ENCODE data around the gene IGSF11. TPM values are rescaled to one million over a fixed set of nuclear protein-coding genes. Genes with fewer than 3 reads are reported as not detected.

The IGSF11 gene
- total RNA-seq, 1 donor from 2014 or later, result 3.4 TPM

DNA sequence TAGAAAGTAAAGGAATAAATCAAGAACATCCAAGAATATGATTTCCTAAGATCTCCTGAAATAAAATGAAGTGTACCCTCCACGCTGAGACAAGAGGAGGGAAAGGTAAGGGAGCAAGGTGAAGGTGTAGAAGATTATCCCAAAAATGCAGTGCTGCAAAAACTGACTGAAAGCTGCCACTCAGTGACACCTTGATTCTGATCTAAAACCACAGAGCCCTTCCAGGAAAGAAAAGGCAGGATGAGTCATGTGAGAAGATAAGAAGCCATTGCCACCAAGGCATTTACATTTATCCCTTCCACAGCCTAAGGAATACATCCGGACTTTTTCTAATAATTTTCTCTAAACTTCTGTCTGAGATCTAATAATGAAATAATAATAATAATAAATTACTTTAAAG lies 49.9 kb downstream of the IGSF11 start:
- Histone ChIP-seq H3K27me3 (no peaks in the 10 kb centered on the region), H3K4me1 (no peaks in the 10 kb centered on the region), H3K4me3 (no peak overlapping the region), H3K27ac (no peak overlapping the region), H3K36me3 (no peaks in the 10 kb centered on the region), H3K9me3 (no peaks in the 10 kb centered on the region)
- DNase-seq (ENCODE audit: extremely low spot score in 2 of 2), result no peak
- TF ChIP-seq POLR2AphosphoS5 (IDR thresholded peaks at IDR 0.05; ENCODE audit: insufficient read depth in 1 of 2, low read depth in 1 of 2) (no peak), POLR2A (IDR thresholded peaks at IDR 0.05) (no peak)
- TF ChIP-seq, protein P1, sequence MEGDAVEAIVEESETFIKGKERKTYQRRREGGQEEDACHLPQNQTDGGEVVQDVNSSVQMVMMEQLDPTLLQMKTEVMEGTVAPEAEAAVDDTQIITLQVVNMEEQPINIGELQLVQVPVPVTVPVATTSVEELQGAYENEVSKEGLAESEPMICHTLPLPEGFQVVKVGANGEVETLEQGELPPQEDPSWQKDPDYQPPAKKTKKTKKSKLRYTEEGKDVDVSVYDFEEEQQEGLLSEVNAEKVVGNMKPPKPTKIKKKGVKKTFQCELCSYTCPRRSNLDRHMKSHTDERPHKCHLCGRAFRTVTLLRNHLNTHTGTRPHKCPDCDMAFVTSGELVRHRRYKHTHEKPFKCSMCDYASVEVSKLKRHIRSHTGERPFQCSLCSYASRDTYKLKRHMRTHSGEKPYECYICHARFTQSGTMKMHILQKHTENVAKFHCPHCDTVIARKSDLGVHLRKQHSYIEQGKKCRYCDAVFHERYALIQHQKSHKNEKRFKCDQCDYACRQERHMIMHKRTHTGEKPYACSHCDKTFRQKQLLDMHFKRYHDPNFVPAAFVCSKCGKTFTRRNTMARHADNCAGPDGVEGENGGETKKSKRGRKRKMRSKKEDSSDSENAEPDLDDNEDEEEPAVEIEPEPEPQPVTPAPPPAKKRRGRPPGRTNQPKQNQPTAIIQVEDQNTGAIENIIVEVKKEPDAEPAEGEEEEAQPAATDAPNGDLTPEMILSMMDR (IDR thresholded peaks at IDR 0.05), result no peak
- intact Hi-C loops (cut with DNase I), result no loop called here

DNA sequence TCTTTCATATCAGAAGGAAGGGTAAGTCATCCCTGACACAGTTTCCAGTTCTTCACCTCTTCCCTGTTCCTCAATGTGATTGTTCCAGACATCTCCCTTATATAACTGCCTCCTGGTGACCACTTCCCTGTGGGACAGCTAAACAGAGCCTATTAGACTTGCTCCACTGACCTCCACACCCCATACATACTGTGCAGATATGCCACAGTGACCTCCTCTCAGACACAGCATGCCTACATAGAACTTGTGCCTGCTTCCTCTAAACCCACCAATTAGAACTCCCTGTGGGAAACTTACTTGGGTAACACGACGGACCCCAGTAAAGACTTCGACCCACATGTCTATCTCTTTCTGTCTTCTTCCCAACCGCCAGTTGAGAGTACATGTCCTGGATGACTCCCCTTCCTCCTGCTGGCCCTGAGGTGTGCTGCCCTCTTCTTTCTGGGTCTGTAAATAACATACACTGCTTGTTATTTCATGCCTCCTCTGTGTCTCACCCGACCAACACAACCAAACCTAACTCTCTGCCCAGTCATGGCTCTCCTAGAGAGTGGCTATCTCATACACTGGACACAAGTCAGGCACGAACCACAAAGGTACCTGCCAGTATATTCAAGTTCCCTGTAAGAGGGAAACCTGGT lies 53.0 kb downstream of the IGSF11 start:
- intact Hi-C loops (cut with DNase I), result no loop called here

DNA sequence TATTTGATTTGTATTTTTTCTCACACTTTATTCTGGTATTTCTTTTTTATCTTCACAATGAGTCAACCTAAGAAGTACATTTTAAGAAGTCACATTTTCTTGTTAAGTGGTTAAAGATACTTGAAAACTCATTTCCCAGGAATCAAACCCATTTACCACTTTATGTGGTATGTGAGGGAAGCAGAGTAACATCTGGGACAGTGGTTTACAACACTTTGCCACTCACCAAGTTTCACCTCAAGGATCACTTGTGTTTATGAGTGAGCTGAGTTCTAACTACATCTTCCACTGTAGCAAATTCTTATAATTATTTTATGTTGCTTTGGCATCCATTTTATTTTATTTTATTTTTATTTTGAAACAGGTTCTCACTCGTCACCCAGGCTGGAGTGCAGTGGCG lies 53.8 kb downstream of the IGSF11 start:
- Histone ChIP-seq H3K27me3 (no peaks in the 10 kb centered on the region), H3K9me3 (no peaks in the 10 kb centered on the region), H3K36me3 (no peaks in the 10 kb centered on the region), H3K4me3 (no peak overlapping the region), H3K4me1 (no peaks in the 10 kb centered on the region), H3K27ac (no peak overlapping the region)
- no peak for TF ChIP-seq POLR2A (IDR thresholded peaks at IDR 0.05)
- TF ChIP-seq POLR2AphosphoS5 (IDR thresholded peaks at IDR 0.05; ENCODE audit: insufficient read depth in 1 of 2, low read depth in 1 of 2), result no peak
- TF ChIP-seq, protein P1 (IDR thresholded peaks at IDR 0.05), result no peak
- intact Hi-C loops (cut with DNase I), result no loop called here
- DNase-seq (ENCODE audit: extremely low spot score in 2 of 2), result no peak

More for the DNA sequence above, 53.0 kb downstream of the IGSF11 start:
- no peak overlapping the region for H3K27ac ChIP-seq
- no peaks in the 10 kb centered on the region for H3K4me1 ChIP-seq
- TF ChIP-seq POLR2AphosphoS5 (IDR thresholded peaks at IDR 0.05; ENCODE audit: insufficient read depth in 1 of 2, low read depth in 1 of 2) (no peak), POLR2A (IDR thresholded peaks at IDR 0.05) (no peak)
- TF ChIP-seq, protein P1 (IDR thresholded peaks at IDR 0.05), result no peak
- no peak overlapping the region for H3K4me3 ChIP-seq
- H3K27me3 ChIP-seq, result no peaks in the 10 kb centered on the region
- no peak for DNase-seq (ENCODE audit: extremely low spot score in 2 of 2)
- H3K9me3 ChIP-seq, result no peaks in the 10 kb centered on the region
- H3K36me3 ChIP-seq, result no peaks in the 10 kb centered on the region

DNA sequence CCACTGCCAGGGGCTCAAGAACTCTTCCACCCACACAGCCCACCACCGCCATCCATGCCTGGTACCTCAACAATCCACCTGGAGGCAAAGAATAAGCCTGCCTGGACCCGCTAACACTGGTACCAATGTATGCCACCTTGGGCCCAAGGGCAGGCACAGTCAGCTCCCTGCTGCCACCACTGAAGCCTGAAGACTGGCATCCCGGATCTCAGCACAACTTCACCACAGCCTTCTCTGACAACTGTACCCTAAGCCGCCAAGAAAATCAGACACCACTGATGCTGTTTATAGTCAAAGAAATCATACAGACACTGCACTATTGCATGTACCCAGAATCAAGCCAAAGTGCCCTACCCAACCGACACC lies 56.3 kb downstream of the IGSF11 start:
- H3K4me1 ChIP-seq, result no peaks in the 10 kb centered on the region
- no peak overlapping the region for H3K27ac ChIP-seq
- DNase-seq (ENCODE audit: extremely low spot score in 2 of 2), result no peak
- no peaks in the 10 kb centered on the region for H3K27me3 ChIP-seq
- H3K9me3 ChIP-seq, result no peaks in the 10 kb centered on the region
- intact Hi-C loops (cut with DNase I), result no loop called here
- H3K36me3 ChIP-seq, result no peaks in the 10 kb centered on the region
- no peak overlapping the region for H3K4me3 ChIP-seq
- TF ChIP-seq POLR2AphosphoS5 (IDR thresholded peaks at IDR 0.05; ENCODE audit: insufficient read depth in 1 of 2, low read depth in 1 of 2) (no peak), POLR2A (IDR thresholded peaks at IDR 0.05) (no peak)
- TF ChIP-seq, protein P1 (IDR thresholded peaks at IDR 0.05), result no peak

DNA sequence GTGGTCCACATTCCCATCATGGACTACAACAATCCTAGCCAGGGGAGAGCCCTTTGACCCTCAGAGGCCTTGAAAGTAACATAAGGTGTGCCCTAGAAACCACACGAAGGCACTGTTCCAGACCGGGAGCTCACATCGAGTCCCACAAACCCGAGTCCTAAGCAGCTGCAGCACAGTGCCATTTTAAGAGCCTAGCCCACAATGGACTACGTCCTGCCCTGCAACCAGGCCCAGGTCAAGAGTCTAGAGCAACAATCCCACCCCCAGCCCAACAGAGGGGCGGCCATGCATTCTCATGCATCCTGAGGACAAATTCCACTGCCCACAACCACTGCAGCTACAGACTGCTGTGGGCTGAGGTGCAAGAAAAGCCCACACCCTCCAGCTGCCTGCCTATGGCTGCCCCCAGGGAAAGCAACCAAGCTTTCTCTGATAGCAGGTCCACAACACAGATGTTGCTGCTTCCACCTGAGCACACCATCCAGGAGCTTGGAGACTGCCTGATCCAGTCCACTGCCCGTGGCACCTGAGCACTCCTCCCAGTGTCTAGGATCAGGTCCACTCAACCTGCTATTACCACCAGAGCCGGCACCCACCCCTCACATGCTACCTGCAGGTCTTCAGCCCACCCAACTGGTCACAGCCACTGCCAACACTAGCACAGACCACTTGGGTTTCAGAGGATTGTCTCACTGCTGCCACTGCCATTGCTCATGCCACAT lies 56.8 kb downstream of the IGSF11 start:
- H3K36me3 ChIP-seq, result no peaks in the 10 kb centered on the region
- intact Hi-C loops (cut with DNase I), result no loop called here
- H3K9me3 ChIP-seq, result no peaks in the 10 kb centered on the region
- H3K4me1 ChIP-seq, result no peaks in the 10 kb centered on the region
- DNase-seq (ENCODE audit: extremely low spot score in 2 of 2), result no peak
- no peak overlapping the region for H3K27ac ChIP-seq
- H3K4me3 ChIP-seq, result no peak overlapping the region
- no peaks in the 10 kb centered on the region for H3K27me3 ChIP-seq
- TF ChIP-seq, protein P1 (IDR thresholded peaks at IDR 0.05), result no peak
- TF ChIP-seq POLR2AphosphoS5 (IDR thresholded peaks at IDR 0.05; ENCODE audit: insufficient read depth in 1 of 2, low read depth in 1 of 2) (no peak), POLR2A (IDR thresholded peaks at IDR 0.05) (no peak)

Data from vagina (tissue), 2 donors.